ENCODE results near the gene UBD. TPM values are rescaled to one million over a fixed set of nuclear protein-coding genes. Genes with fewer than 3 reads are reported as not detected.

UBD gene
- total RNA-seq = 0.61 and 1.0 TPM in 2 replicates

GRCh38 chr6:29559524-29560287, at the start of gene UBD:
Gene UBD (minus strand): TSS chr6:29559732. CDS start chr6:29559701, 31 bp downstream.
- intact Hi-C loops (cut with micrococcal nuclease) = no loop called here

GRCh38 chr6:29608131-29608530, 48.6 kb upstream of the UBD start:
- intact Hi-C loops (cut with micrococcal nuclease) = no loop called here

- intact Hi-C loops (cut with micrococcal nuclease) = no loop called here
Measured at GRCh38 chr6:29603930-29604329, 44.4 kb upstream of the UBD start.

- intact Hi-C loops (cut with micrococcal nuclease) = no loop called here
Measured at GRCh38 chr6:29603456-29603855, 43.9 kb upstream of the UBD start.

- intact Hi-C loops (cut with micrococcal nuclease) = no loop called here
Measured at GRCh38 chr6:29602564-29603361, 43.2 kb upstream of the UBD start.

GRCh38 chr6:29598172-29598747, 38.7 kb upstream of the UBD start:
- intact Hi-C loops (cut with micrococcal nuclease) = no loop called here

- intact Hi-C loops (cut with micrococcal nuclease) = no loop called here
Measured at GRCh38 chr6:29597184-29597583, 37.7 kb upstream of the UBD start.

- intact Hi-C loops (cut with micrococcal nuclease) = no loop called here
Measured at GRCh38 chr6:29596381-29596900, 36.9 kb upstream of the UBD start.

GRCh38 chr6:29593199-29593855, 33.8 kb upstream of the UBD start:
- intact Hi-C loops (cut with micrococcal nuclease) = no loop called here

GRCh38 chr6:29591677-29592076, 32.1 kb upstream of the UBD start:
- intact Hi-C loops (cut with micrococcal nuclease) = no loop called here

GRCh38 chr6:29590218-29590808, 30.8 kb upstream of the UBD start:
- intact Hi-C loops (cut with micrococcal nuclease) = no loop called here

- intact Hi-C loops (cut with micrococcal nuclease) = loop anchor here (1.0 to 10.0 kb wide), 2 partner anchors 575 to 752 kb away; no protein-coding TSS in a partner anchor
Measured at GRCh38 chr6:29589423-29590048, 30.0 kb upstream of the UBD start.

- intact Hi-C loops (cut with micrococcal nuclease) = loop anchor here (10.0 kb wide), 1 partner anchor 570 kb away; no protein-coding TSS in a partner anchor
Measured at GRCh38 chr6:29584821-29585220, 25.3 kb upstream of the UBD start, which contains the start of gene OR2H2. Gene OR2H2 (plus strand): TSS chr6:29585121. CDS start chr6:29587945, 2,824 bp downstream.

GRCh38 chr6:29577544-29577943, 18.0 kb upstream of the UBD start:
- intact Hi-C loops (cut with micrococcal nuclease) = no loop called here

GRCh38 chr6:29576056-29576455, 16.5 kb upstream of the UBD start:
- intact Hi-C loops (cut with micrococcal nuclease) = no loop called here

GRCh38 chr6:29567991-29568390, 8.5 kb upstream of the UBD start:
- intact Hi-C loops (cut with micrococcal nuclease) = no loop called here

- intact Hi-C loops (cut with micrococcal nuclease) = no loop called here
Measured at GRCh38 chr6:29567541-29567940, 8.0 kb upstream of the UBD start.

GRCh38 chr6:29566856-29567255, 7.3 kb upstream of the UBD start:
- intact Hi-C loops (cut with micrococcal nuclease) = no loop called here

- intact Hi-C loops (cut with micrococcal nuclease) = no loop called here
Measured at GRCh38 chr6:29564875-29565274, 5.3 kb upstream of the UBD start.

GRCh38 chr6:29563435-29563965, 4.0 kb upstream of the UBD start:
- intact Hi-C loops (cut with micrococcal nuclease) = no loop called here

Data from T-helper 2 cell treated with Interferon-gamma antibody and Interleukin-4, amounts not matched to agents 100 ng/mL and 5 ng/mL, for 36 hours (primary cell).